Sciatic nerve (tissue), 2 donors: ENCODE results near the gene SGSM1. TPM values are rescaled to one million over a fixed set of nuclear protein-coding genes. Genes with fewer than 3 reads are reported as not detected.
"Not testable (repeated sequence)": the region's sequence is repeated elsewhere in the genome, so short reads cannot be mapped to it uniquely, and the experiment has no call there.

ENCODE experiments used
- ATAC-seq: fragments of 200-7000 bp; cut with Tn5 transposase; one replicate; pipeline ENCODE4 v1.9.1; 2020; ENCODE audit warnings: mild to moderate bottlenecking, moderate library complexity
- DNase-seq: peaks from one replicate; pipeline ENCODE4 v3.0.0-alpha.2; 2020; ENCODE audit warnings: low spot score
- intact Hi-C: fragments of 100-400 bp; cut with DNase I; formaldehyde crosslinking; loops from one replicate; pipeline ENCODE4 v1.14.2; 2022
- total RNA-seq: library from RNA; stranded (reverse); fragmentation: NEBNext Ultra II Directional; extraction: Animal tissue kit (Norgen Biotek cat#: 25700); gene quantifications from one replicate; pipeline ENCODE4 v1.2.1, GENCODE V29; 2021
- donor health status: DM: no; HTN: no; CAD: no.
- donor health status: DM: no; HTN: no; CAD: no.

The SGSM1 gene
- total RNA-seq, 1 donor from 2014 or later: 2.9 TPM

DNA sequence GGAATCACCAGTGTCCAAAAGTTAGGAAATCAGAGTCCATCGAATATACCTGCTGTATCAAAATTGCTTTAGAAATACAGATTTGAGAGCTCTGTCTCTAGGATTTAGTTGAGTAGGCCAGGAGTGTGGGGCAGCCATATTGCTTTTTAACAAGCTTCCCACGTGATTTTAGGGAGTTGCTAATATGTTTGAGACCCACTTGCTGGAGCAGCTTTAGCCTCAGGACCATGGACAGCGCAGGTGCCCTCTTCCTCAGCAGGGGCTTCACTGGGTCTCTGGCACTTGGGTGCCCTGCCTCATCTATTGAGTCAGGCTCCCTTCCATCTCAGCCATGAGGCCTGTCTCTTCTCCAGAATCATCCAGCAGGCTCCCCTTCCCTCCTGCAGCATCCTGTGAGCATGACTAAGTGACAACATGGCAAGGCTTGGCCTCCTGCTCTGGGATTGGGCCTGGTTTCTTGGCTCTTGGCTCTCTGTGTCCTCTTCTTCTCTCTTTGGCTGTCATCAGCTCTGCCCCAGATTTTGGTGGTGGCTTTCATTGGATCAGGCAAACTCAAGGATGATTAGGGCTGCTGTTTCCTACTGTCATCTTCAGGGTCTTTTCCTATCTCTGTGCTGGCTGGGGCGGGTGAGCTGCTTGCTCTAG, 70.0 kb downstream of the SGSM1 start:
- intact Hi-C loops: no loop called here
- DNase-seq (no peak), ATAC-seq (no peak)

DNA sequence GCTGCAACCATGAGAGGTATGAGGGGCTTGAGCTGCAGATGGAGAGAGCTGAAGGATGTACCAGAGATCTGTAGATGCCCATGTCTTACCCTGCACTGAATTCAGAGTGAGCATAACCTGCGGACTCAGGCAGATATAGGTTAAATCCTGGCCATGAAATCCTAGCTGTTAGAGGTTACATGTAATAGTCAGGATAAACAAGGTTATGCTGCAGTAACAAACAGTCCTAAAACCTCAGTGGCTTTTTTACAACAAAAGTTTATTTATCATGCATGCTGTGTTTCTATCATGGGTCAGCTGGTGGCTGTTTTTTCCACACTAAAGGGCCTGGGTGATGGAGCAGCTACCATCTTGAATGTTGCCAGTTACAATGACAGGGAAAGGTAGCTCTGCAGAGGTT, 70.7 kb downstream of the SGSM1 start:
- DNase-seq (no peak), ATAC-seq (no peak)
- intact Hi-C loops: no loop called here

DNA sequence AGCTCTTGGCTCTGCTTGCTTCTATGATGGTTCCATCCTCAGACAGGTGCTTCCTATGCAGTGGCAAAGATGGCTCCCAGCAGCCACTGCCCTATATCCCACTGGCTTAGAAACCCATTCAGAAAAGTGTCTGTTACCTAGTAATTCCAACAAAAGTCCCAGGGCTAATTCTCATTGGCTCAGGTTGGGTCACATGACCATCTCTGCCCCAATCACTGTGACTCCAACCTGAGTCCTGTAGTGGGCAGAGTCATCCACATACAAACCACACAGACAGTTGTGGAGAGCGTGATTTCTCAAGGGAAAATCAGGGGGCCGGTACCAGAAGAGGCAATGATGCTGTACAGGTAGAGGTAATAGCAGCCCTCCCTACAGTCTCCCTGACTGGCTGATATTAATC, 73.0 kb downstream of the SGSM1 start:
- DNase-seq (no peak), ATAC-seq (no peak)
- intact Hi-C loops: no loop called here

DNA sequence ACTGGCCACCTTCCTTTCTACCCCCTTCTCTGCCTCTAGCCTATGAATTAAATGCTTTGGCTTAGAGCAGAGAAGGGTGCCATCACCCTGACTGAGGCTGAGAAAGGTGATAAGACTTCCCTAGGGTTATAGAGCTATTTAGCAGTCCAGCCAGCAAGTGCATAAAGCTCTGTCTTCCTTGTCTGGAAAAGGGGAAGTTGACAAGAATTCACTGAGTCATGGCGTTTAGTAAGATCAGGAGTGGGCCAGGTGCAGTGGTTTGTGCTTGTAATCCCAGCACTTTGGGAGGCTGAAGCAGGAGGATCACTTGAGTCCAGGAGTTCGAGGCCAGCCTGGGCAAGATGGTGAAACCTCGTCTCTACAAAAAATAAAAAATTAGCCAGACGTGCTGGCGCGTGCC, 77.4 kb downstream of the SGSM1 start:
- intact Hi-C loops: no loop called here
- no peak for ATAC-seq
- DNase-seq: no peak

DNA sequence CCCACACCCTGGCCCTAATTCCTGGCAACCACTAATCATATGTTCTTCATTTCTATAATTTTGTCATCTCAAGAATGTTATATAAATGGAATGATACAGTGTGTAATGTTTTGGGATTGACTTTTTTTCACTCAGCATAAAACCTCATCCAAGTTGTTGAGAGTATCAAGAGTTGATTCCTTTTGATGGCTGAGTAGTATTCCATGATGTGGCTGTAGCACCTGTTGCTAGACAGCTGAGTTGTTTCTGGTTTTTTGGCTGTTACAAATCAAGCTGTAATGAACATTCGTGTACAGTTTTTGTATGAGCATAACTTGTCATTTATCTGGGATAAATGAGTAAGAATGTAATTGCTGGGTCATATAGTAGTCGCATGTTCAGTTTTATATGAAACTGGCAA, 81.2 kb downstream of the SGSM1 start:
- intact Hi-C loops: no loop called here
- ATAC-seq (no peak), DNase-seq (no peak)

DNA sequence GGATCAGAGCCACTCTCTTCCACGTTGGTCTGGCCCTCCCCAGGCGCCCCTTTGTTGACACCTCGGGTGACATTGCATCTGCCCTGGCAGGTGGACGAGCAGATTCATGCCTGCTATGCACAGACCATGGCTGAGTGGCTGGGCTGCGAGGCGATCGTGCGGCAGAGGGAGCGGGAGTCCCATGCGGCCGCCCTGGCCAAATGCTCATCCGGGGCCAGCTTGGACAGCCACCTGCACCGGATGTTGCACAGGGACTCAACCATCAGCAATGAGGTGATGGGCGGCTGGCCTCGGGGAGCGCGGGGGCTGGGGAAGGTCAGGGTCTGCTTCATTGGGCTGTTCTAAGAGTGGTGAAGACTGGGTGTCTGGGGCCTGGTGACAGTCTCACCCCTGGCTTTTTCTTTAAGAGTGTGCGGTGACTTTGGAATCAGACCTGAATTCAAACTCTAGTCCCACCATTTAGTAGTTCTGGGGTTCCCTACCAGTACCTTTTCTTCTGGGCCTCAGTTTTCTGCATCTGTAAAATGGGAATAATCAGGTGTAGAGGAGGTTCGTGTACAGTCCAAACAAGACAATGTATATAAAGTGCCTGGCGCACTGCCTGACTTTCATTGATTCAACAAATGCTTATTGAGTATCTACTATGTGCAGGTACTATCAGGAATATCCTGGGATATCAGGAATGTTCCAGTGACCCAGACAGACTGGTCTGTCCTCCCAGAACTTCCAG, 87.5 kb downstream of the SGSM1 start:
- ATAC-seq: no peak
- DNase-seq: no peak
- intact Hi-C loops: no loop called here

DNA sequence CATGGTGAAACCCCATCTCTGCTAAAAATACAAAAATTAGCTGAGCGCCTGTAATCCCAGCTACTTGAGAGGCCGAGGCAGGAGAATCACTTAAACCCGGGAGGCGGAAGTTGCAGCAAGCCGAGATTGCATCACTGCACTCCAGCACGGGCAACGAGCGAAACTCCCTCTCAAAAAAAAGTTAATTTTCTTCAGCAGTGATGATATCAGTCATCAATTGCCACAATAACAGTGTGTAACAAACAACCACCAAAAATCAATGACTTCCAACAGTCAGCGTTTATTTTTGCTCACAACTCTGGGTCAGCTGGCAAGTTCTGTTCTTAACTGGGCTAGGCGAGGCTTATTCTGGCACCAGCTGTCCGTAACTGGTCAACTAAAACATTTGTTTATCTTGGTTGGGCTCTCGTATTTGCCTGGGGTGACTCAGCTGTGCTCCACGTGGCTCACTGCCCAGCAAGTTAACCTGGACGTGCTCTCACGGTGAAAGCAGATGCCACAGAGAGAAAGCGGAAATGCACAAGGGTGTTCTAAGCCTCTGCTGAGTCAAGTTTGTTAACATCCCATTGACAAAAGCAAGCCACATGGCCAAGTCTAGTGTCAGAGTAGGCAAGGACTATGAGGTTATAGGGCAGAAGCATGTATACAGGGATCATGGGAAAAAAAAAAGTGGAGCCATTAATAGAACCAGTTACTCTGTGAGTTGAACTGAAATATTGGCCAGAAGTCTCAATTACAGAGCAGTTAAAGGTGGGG, 88.4 kb downstream of the SGSM1 start:
- intact Hi-C loops: no loop called here
- DNase-seq (peak; percentile 83), ATAC-seq (peak; percentile 95)

DNA sequence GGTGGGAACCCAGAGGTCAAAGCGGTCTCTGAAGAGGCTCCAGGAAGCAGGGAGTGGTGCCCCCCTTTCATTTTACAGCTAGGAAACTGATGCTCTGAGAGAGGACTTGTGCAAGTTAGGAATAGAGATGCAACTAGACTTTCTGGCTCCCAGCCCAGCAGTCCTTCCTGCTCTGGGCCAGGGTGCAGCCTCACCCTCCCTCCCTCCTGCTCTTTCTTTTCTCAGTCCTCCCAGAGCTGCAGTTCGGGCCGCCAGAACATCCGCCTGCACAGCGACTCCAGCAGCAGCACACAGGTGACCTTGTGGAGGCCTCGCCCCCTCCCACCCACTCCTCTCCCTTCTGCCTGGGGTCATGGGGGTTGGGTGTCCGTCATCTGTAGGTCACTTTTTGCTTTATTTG, 89.0 kb downstream of the SGSM1 start:
- DNase-seq: peak; percentile 86
- intact Hi-C loops: no loop called here

DNA sequence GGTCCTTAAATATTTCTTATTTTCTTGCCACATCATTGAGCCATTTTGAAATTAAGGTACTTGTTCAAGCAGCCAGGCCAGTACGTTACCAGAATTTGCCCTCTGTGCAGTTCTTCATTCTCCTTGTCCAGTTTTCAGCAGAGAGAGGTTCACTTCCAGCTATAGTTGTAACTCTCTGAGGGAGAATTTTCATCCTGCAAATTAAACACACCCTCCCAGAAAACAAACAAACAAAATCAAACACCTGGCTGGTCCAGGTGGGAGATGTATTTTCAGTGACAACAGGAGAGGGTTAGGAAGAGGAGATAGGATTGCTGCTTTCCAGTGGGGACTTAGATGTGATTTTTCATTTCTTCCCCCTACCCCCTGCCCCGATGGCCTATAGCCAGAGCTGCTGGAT, 95.4 kb downstream of the SGSM1 start:
- ATAC-seq (no peak), DNase-seq (no peak)
- intact Hi-C loops: no loop called here

More for the DNA sequence above, 89.0 kb downstream of the SGSM1 start:
- ATAC-seq: peak; percentile 90

DNA sequence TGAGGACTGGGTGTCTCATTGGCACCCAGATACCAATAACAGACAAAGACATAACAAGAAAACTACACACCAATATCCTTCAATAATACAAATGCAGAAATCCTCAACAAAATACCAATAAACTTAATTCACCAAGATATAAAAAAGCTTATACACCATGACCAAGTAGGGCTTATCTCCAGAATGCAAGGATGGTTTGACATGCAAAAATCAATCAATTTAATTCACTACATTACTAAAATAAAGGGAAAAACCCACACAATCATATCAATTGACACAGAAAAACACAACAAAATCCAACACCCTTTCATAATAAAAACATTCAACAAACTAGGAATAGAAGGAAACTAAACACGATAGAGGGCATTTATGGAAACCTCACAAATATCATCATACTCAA, 99.9 kb downstream of the SGSM1 start:
- no peak for DNase-seq
- intact Hi-C loops: loop anchor here (2.0 kb wide), 1 partner anchor 37 kb away; no protein-coding TSS in a partner anchor
- ATAC-seq: no peak

DNA sequence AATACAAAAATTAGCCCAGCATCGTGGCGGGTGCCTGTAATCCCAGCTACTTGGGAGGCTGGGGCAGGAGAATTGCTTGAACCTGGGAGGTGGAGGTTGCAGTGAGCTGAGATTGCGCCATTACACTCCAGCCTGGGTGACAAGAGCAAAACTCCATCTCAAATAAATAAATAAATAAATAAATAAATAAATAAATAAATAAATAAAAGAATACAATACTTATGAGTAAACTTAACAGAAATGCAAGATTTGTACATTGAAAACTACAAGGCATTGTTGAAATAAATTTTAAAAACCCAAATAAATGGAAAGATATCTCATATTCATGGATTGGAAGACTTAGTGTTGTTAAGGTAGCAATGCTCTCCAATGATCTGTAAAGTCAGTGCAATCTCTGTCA, 101.1 kb downstream of the SGSM1 start:
- intact Hi-C loops: loop anchor here (2.0 kb wide), 1 partner anchor 38 kb away; no protein-coding TSS in a partner anchor
- ATAC-seq, DNase-seq: not testable (repeated sequence)

DNA sequence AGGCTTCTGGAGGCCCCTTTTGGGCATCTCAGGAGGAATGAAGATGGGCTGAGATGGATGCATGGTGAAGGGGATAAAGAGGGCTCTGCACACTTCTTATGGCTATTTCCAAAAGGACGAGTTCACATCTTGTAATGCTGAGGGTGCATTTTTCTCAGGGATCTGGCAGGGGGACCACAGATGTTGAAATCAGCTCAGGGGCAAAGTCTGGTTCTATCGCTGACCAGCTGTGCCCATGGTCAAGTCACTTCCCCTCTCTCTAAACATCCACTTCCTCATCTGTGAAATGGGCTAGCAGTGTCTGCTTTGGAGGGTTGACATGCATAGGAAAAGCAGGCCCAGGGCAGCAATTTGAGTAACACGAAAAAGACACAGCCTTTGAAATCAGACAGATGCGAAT, 114.0 kb downstream of the SGSM1 start:
- DNase-seq (no peak), ATAC-seq (no peak)
- intact Hi-C loops: no loop called here

DNA sequence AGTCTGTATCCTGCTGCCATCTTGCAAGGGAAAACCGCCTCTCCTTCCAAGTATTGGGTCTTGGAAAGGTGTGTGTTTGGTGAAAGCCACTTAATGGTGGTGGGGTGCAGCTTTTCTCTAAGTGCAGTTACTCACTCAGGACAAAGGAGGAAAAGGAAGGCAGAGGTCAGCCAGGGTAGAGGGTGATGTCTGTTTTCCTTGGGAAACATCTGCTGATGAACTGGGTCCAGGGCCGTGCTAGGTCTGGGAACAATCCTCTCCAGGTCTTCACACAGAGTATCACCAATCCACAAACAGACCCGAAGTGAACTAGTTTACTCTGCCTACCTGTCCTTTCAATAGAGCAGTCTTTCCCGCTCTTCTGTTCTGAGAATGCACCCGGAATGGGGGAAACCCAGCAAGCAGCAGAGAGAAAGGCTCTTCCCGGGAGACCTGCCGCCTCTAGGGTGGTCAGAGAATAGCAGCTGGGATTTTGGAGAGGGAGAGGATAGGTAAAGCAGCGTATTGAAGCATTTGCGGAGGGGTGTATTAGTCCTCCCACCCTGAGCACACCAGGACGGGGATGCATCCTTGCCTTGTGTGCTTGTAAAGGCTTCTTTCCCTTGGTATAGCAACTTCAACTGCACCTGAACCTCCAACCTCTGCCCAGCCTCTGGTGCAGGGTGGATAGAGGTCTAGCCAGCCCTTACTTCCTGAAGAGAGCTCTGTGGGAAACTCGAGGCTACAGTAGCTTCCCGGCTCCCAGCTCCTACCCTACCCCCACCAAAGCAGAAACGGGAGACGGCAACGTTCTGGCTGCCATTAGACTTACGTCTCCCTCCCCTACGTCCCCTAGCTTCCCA, 119.8 kb downstream of the SGSM1 start:
- no peak for DNase-seq
- intact Hi-C loops: no loop called here
- ATAC-seq: peak; percentile 45

DNA sequence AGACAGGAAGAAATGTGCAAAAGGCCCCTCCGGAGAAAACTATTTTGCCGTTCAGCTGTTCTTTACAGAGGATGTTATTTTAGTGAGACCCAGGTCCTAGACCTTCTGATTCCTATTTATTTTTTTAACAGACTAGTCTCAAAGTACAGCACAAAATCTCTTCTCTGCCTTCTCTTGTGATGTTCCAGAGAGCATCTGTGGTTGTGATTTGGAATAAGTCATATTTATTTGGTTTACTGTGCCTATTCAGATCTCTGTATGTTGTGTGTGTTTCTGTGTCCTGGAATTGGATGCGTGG, 120.4 kb downstream of the SGSM1 start:
- intact Hi-C loops: no loop called here
- no peak for ATAC-seq
- no peak for DNase-seq

DNA sequence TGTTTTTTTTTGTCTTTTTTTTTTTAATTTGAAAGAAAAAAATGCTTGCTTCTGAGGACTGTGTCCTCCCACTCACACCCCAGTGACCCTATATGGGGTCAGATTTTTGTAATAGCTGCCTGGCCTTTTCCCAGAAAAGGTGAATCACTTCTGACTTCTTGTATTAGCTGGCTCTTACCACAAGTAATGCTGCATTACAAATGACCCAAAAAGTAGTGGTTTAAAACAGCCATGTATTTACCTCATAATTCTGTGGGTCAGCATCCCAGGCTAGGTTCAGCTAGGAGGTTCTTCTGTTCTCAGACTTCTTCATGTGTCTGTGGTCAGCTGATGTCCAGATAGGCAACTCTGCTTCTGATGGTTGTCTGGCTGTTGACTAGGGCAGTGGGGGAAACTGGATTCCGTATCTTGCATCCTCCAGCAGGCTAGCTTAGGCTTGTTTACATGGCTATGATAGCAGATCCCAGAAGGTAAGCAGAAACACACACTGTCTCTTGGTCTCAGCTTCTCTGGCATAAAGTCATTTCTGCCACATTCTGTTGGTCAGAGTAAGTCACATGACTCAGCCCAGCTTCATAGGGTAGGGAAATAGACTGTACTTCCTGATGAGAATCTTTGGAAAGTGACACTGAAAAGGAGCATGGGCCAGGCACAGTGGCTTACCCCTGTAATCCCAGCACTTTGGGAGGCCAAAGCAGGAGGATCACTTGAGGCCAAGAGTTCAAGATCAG, 121.0 kb downstream of the SGSM1 start:
- DNase-seq (no peak), ATAC-seq (no peak)
- intact Hi-C loops: no loop called here

DNA sequence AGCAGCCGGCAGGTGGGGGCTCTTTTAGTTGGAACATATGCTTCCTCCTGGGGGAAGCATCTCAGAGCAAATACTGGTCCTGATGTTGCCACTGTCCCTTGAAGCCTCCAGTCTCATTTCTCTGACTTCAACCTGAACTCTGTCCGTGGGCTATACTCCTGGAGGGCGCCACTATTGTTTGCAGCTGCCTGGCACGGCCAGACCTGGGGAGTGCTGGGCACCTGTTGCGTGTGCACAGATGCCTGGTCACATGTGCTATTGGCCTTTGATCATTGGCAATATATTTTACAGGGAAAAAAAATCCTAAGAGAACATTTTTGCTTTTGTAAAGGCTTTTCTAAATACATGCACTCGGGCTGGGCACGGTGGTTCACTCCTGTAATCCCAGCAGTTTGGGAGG, 122.3 kb downstream of the SGSM1 start:
- intact Hi-C loops: no loop called here
- ATAC-seq (no peak), DNase-seq (no peak)

DNA sequence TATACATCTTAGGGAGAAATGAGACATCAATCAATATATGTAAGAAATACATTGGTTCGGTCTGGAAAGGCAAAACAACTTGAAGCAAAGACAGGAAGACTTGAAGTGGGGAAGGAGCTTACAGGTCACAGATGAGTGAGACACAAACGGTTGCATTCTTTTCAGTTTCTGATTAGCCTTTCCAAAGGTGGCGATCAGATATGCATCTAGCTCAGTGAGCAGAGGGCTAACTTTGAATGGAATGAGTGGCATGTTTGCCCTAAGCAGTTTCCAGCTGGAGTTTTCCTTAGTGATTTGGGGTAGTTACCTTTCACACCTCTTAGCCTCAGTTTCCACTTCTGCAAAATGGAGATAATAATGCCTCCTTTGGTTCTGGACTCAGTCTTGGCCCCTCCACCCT, 124.7 kb downstream of the SGSM1 start:
- intact Hi-C loops: no loop called here
- no peak for DNase-seq
- ATAC-seq: no peak

DNA sequence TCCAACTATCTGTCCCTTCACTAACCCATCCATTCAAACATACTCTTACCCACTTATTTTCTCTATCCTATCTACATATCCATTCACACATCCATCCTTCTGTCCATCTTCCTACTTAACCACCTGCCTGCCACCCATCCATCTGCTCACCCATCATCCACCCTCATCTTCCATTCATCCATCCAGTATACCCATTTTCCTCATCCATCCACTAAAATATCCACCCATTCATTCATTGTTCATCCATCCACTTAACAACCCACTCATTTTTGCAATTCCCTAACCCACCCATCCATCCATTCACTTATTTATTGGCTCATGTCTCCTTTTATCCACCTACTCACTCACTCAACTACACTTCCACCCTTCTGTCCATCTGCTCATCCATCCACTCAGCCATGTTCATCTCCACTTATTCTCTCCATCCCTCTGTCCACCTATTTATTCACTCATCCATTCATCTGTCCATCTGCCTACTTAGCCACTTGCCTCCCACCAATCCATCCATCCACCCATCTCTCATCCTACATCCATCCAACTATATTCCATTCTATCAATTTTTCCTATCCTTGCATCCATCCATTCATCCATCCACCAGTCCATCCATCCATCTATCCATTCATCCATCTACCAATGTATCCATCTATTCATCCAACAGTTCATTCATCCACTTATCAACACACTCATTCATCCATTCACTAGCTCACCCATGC, 129.9 kb downstream of the SGSM1 start:
- DNase-seq: no peak
- no peak for ATAC-seq
- intact Hi-C loops: no loop called here
